ENCODE measurements around the gene MYBBP1A. TPM values are rescaled to one million over a fixed set of nuclear protein-coding genes. Genes with fewer than 3 reads are reported as not detected.

Gene MYBBP1A
- total RNA-seq, 1 experiment from 2014 or later = 163 TPM

DNA sequence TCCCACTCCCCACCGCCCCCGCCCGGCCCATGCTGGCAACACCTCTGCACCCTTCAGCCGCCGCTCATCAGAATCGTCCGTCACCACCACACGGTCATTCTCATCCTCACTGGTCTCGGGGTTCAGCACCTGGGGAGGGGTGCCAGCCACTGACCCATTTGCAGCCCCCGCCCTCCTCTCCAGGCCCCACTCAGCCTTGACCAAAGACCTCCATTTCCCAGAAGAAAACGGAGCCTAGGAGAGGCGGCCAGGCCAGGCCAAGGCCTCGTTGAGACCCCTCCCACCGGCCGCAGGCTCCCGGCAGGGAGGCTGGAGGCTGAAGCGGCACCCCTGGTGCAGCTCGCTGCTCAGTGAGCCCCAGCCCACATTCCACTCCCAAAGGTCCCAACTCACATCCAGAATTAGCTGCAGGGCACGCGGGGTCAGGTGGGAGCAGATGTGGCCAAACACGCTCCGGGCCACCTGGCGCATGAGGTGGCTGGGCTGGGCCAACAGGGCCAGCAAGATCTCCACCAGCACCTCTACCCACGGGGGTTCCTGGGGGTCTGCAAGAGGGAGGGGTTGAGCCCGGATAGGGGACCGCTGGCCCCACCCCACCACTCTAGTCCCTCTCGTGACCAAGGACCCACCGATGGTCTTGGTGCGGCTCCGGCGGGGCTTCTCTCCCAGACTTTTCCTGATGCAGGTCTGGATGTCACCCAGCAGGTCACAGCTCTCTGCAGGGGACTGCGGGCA is 9.8 kb downstream of the MYBBP1A start (continued):
- TF ChIP-seq, protein P1, sequence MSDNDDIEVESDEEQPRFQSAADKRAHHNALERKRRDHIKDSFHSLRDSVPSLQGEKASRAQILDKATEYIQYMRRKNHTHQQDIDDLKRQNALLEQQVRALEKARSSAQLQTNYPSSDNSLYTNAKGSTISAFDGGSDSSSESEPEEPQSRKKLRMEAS (CRISPR knock-in tag; IDR thresholded peaks at IDR 0.05) = no peak
- TF ChIP-seq, protein P2, sequence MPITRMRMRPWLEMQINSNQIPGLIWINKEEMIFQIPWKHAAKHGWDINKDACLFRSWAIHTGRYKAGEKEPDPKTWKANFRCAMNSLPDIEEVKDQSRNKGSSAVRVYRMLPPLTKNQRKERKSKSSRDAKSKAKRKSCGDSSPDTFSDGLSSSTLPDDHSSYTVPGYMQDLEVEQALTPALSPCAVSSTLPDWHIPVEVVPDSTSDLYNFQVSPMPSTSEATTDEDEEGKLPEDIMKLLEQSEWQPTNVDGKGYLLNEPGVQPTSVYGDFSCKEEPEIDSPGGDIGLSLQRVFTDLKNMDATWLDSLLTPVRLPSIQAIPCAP (CRISPR knock-in tag; IDR thresholded peaks at IDR 0.05) = no peak
- TF ChIP-seq, protein P3, sequence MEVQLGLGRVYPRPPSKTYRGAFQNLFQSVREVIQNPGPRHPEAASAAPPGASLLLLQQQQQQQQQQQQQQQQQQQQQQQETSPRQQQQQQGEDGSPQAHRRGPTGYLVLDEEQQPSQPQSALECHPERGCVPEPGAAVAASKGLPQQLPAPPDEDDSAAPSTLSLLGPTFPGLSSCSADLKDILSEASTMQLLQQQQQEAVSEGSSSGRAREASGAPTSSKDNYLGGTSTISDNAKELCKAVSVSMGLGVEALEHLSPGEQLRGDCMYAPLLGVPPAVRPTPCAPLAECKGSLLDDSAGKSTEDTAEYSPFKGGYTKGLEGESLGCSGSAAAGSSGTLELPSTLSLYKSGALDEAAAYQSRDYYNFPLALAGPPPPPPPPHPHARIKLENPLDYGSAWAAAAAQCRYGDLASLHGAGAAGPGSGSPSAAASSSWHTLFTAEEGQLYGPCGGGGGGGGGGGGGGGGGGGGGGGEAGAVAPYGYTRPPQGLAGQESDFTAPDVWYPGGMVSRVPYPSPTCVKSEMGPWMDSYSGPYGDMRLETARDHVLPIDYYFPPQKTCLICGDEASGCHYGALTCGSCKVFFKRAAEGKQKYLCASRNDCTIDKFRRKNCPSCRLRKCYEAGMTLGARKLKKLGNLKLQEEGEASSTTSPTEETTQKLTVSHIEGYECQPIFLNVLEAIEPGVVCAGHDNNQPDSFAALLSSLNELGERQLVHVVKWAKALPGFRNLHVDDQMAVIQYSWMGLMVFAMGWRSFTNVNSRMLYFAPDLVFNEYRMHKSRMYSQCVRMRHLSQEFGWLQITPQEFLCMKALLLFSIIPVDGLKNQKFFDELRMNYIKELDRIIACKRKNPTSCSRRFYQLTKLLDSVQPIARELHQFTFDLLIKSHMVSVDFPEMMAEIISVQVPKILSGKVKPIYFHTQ (CRISPR knock-in tag; IDR thresholded peaks at IDR 0.05) = no peak
- TF ChIP-seq OVOL2 (CRISPR knock-in tag; IDR thresholded peaks at IDR 0.05; ENCODE audit: borderline replicate concordance) = no peak
- no peak for TF ChIP-seq HMGA2 (CRISPR knock-in tag; IDR thresholded peaks at IDR 0.05)
- TF ChIP-seq, protein P4, sequence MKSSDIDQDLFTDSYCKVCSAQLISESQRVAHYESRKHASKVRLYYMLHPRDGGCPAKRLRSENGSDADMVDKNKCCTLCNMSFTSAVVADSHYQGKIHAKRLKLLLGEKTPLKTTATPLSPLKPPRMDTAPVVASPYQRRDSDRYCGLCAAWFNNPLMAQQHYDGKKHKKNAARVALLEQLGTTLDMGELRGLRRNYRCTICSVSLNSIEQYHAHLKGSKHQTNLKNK (CRISPR knock-in tag; IDR thresholded peaks at IDR 0.05) = no peak

DNA sequence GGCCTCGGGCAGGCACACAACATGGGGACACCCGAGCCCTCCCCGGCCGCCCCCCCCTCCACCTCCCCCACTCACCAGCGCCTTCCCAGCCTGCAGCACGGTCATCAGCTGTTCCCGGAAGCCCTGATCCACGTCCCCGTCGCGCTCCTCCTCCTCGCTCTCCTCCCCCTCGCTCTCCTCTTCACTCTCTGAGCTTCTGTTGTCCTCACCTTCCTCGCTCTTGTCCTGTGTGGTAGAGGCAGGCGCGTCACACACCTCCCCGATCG is 10.3 kb downstream of the MYBBP1A start:
- Mint-ChIP-seq H3K27me3 (ENCODE audit: low read depth) (no peaks in the 10 kb centered on the region), H3K9me3 (no peaks in the 10 kb centered on the region), H3K4me3 (no peak overlapping the region), H3K4me1 (no peaks in the 10 kb centered on the region), H3K27ac (no peak overlapping the region), H3K36me3 (peaks cover 39% of the 10 kb centered on the region)
- no peak for DNase-seq (ENCODE audit: low spot score)
- CTCF ChIA-PET = interaction anchor here (1.7 kb wide), 1 partner anchor 124 kb away, joined by 8 read pairs; no protein-coding TSS in a partner anchor
- ATAC-seq = no peak
- POLR2A ChIA-PET = no interaction called here
- TF ChIP-seq, protein P5, sequence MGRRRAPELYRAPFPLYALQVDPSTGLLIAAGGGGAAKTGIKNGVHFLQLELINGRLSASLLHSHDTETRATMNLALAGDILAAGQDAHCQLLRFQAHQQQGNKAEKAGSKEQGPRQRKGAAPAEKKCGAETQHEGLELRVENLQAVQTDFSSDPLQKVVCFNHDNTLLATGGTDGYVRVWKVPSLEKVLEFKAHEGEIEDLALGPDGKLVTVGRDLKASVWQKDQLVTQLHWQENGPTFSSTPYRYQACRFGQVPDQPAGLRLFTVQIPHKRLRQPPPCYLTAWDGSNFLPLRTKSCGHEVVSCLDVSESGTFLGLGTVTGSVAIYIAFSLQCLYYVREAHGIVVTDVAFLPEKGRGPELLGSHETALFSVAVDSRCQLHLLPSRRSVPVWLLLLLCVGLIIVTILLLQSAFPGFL (CRISPR knock-in tag; IDR thresholded peaks at IDR 0.05; ENCODE audit: borderline replicate concordance) = no peak
- no peak for TF ChIP-seq ZNF416 (CRISPR knock-in tag; IDR thresholded peaks at IDR 0.05)
- TF ChIP-seq, protein P6, sequence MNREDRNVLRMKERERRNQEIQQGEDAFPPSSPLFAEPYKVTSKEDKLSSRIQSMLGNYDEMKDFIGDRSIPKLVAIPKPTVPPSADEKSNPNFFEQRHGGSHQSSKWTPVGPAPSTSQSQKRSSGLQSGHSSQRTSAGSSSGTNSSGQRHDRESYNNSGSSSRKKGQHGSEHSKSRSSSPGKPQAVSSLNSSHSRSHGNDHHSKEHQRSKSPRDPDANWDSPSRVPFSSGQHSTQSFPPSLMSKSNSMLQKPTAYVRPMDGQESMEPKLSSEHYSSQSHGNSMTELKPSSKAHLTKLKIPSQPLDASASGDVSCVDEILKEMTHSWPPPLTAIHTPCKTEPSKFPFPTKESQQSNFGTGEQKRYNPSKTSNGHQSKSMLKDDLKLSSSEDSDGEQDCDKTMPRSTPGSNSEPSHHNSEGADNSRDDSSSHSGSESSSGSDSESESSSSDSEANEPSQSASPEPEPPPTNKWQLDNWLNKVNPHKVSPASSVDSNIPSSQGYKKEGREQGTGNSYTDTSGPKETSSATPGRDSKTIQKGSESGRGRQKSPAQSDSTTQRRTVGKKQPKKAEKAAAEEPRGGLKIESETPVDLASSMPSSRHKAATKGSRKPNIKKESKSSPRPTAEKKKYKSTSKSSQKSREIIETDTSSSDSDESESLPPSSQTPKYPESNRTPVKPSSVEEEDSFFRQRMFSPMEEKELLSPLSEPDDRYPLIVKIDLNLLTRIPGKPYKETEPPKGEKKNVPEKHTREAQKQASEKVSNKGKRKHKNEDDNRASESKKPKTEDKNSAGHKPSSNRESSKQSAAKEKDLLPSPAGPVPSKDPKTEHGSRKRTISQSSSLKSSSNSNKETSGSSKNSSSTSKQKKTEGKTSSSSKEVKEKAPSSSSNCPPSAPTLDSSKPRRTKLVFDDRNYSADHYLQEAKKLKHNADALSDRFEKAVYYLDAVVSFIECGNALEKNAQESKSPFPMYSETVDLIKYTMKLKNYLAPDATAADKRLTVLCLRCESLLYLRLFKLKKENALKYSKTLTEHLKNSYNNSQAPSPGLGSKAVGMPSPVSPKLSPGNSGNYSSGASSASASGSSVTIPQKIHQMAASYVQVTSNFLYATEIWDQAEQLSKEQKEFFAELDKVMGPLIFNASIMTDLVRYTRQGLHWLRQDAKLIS (CRISPR knock-in tag; IDR thresholded peaks at IDR 0.05; ENCODE audit: borderline replicate concordance) = no peak
- TF ChIP-seq FOXK1 (CRISPR knock-in tag; IDR thresholded peaks at IDR 0.05) = no peak
- no peak for TF ChIP-seq ZNF138 (CRISPR knock-in tag; conservative IDR thresholded peaks at IDR 0.05)
- TF ChIP-seq KAT7 (CRISPR knock-in tag; IDR thresholded peaks at IDR 0.05; ENCODE audit: borderline replicate concordance) = no peak
- TF ChIP-seq, protein P7, sequence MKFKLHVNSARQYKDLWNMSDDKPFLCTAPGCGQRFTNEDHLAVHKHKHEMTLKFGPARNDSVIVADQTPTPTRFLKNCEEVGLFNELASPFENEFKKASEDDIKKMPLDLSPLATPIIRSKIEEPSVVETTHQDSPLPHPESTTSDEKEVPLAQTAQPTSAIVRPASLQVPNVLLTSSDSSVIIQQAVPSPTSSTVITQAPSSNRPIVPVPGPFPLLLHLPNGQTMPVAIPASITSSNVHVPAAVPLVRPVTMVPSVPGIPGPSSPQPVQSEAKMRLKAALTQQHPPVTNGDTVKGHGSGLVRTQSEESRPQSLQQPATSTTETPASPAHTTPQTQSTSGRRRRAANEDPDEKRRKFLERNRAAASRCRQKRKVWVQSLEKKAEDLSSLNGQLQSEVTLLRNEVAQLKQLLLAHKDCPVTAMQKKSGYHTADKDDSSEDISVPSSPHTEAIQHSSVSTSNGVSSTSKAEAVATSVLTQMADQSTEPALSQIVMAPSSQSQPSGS (CRISPR knock-in tag; IDR thresholded peaks at IDR 0.05; ENCODE audit: borderline replicate concordance, low read depth) = no peak
- TF ChIP-seq TEAD1 (CRISPR knock-in tag; IDR thresholded peaks at IDR 0.05) = no peak
- TF ChIP-seq OVOL2 (CRISPR knock-in tag; IDR thresholded peaks at IDR 0.05; ENCODE audit: borderline replicate concordance) = no peak
- TF ChIP-seq, protein P8, sequence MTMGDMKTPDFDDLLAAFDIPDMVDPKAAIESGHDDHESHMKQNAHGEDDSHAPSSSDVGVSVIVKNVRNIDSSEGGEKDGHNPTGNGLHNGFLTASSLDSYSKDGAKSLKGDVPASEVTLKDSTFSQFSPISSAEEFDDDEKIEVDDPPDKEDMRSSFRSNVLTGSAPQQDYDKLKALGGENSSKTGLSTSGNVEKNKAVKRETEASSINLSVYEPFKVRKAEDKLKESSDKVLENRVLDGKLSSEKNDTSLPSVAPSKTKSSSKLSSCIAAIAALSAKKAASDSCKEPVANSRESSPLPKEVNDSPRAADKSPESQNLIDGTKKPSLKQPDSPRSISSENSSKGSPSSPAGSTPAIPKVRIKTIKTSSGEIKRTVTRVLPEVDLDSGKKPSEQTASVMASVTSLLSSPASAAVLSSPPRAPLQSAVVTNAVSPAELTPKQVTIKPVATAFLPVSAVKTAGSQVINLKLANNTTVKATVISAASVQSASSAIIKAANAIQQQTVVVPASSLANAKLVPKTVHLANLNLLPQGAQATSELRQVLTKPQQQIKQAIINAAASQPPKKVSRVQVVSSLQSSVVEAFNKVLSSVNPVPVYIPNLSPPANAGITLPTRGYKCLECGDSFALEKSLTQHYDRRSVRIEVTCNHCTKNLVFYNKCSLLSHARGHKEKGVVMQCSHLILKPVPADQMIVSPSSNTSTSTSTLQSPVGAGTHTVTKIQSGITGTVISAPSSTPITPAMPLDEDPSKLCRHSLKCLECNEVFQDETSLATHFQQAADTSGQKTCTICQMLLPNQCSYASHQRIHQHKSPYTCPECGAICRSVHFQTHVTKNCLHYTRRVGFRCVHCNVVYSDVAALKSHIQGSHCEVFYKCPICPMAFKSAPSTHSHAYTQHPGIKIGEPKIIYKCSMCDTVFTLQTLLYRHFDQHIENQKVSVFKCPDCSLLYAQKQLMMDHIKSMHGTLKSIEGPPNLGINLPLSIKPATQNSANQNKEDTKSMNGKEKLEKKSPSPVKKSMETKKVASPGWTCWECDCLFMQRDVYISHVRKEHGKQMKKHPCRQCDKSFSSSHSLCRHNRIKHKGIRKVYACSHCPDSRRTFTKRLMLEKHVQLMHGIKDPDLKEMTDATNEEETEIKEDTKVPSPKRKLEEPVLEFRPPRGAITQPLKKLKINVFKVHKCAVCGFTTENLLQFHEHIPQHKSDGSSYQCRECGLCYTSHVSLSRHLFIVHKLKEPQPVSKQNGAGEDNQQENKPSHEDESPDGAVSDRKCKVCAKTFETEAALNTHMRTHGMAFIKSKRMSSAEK (CRISPR knock-in tag; IDR thresholded peaks at IDR 0.05; ENCODE audit: borderline replicate concordance) = no peak
- TF ChIP-seq, protein P9, sequence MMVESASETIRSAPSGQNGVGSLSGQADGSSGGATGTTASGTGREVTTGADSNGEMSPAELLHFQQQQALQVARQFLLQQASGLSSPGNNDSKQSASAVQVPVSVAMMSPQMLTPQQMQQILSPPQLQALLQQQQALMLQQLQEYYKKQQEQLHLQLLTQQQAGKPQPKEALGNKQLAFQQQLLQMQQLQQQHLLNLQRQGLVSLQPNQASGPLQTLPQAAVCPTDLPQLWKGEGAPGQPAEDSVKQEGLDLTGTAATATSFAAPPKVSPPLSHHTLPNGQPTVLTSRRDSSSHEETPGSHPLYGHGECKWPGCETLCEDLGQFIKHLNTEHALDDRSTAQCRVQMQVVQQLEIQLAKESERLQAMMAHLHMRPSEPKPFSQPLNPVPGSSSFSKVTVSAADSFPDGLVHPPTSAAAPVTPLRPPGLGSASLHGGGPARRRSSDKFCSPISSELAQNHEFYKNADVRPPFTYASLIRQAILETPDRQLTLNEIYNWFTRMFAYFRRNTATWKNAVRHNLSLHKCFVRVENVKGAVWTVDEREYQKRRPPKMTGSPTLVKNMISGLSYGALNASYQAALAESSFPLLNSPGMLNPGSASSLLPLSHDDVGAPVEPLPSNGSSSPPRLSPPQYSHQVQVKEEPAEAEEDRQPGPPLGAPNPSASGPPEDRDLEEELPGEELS (CRISPR knock-in tag; IDR thresholded peaks at IDR 0.05) = no peak
- no peak for TF ChIP-seq SMAD4 (CRISPR knock-in tag; IDR thresholded peaks at IDR 0.05)
